ENCODE data around the gene ERC2. TPM values are rescaled to one million over a fixed set of nuclear protein-coding genes. Genes with fewer than 3 reads are reported as not detected.

The ERC2 gene
- total RNA-seq, 1 donor from 2014 or later: 0.99 TPM

GRCh38 chr3:56115698-56116097 is 352.6 kb downstream of the ERC2 start:
- H3K4me3 ChIP-seq: no peak overlapping the region
- DNase-seq: no peak
- intact Hi-C loops (cut with micrococcal nuclease): no loop called here
- H3K27me3 ChIP-seq (ENCODE audit: low read depth): no peaks in the 10 kb centered on the region
- TF ChIP-seq CTCF (IDR thresholded peaks at IDR 0.05; ENCODE audit: borderline replicate concordance): no peak
- peaks cover 21% of the 10 kb centered on the region for H3K9me3 ChIP-seq (replicated peaks)
- H3K4me1 ChIP-seq: no peaks in the 10 kb centered on the region
- H3K36me3 ChIP-seq: no peaks in the 10 kb centered on the region
- H3K27ac ChIP-seq (replicated peaks): no peak overlapping the region

DNA sequence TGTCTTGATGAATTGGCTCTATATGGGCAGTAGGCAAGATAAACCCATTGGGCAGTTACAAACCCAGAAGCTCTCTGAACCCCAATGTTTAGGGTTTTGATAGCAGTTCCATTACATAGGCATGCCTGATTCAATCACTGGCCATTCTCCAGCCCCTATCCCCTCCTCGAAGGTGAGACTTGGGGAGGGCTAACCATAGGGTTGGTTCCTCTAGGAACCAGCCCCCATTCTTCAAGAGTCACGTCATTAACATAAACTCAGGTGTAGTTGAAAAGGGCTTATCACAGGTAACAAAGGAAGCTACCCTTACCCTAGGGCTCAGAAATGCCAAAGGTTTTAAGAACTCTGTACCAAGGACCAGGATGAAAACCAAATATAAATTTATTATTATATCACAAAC is 353.1 kb downstream of the ERC2 start:
- Histone ChIP-seq H3K27me3 (ENCODE audit: low read depth) (no peaks in the 10 kb centered on the region), H3K27ac (replicated peaks) (no peak overlapping the region), H3K4me3 (no peak overlapping the region), H3K4me1 (no peaks in the 10 kb centered on the region), H3K36me3 (no peaks in the 10 kb centered on the region), H3K9me3 (replicated peaks) (peaks cover 21% of the 10 kb centered on the region)
- DNase-seq: no peak
- TF ChIP-seq CTCF (IDR thresholded peaks at IDR 0.05; ENCODE audit: borderline replicate concordance): no peak
- intact Hi-C loops (cut with micrococcal nuclease): no loop called here

GRCh38 chr3:56113908-56114307 is 354.4 kb downstream of the ERC2 start:
- DNase-seq: no peak
- Histone ChIP-seq H3K27me3 (ENCODE audit: low read depth) (no peaks in the 10 kb centered on the region), H3K36me3 (no peaks in the 10 kb centered on the region), H3K27ac (replicated peaks) (no peak overlapping the region), H3K9me3 (replicated peaks) (peaks cover 24% of the 10 kb centered on the region), H3K4me1 (no peaks in the 10 kb centered on the region), H3K4me3 (no peak overlapping the region)
- TF ChIP-seq CTCF (IDR thresholded peaks at IDR 0.05; ENCODE audit: borderline replicate concordance): no peak
- intact Hi-C loops (cut with micrococcal nuclease): no loop called here

DNA sequence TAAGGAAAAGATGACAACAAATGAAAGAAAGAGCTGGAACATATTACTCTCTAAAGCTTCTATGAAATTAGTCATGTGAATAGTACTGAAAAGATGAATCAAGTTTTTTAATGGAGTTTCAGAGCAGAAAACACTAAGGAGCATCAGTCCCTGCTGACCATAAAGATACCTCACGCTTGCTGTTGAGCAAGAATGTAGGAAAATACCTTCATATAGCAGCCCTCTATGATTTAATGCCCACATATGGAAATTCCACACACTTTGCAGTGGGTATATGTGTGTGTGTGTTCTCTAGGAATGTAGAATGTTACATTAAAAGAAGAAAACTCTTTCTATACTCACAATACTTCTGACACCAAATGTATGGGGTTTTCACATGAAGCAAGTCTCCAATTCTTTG is 355.0 kb downstream of the ERC2 start:
- H3K27me3 ChIP-seq (ENCODE audit: low read depth): no peaks in the 10 kb centered on the region
- H3K4me3 ChIP-seq: no peak overlapping the region
- H3K4me1 ChIP-seq: no peaks in the 10 kb centered on the region
- H3K9me3 ChIP-seq (replicated peaks): peaks cover 24% of the 10 kb centered on the region
- no peak overlapping the region for H3K27ac ChIP-seq (replicated peaks)
- no peak for TF ChIP-seq CTCF (IDR thresholded peaks at IDR 0.05; ENCODE audit: borderline replicate concordance)
- intact Hi-C loops (cut with micrococcal nuclease): no loop called here
- DNase-seq: no peak
- no peaks in the 10 kb centered on the region for H3K36me3 ChIP-seq

DNA sequence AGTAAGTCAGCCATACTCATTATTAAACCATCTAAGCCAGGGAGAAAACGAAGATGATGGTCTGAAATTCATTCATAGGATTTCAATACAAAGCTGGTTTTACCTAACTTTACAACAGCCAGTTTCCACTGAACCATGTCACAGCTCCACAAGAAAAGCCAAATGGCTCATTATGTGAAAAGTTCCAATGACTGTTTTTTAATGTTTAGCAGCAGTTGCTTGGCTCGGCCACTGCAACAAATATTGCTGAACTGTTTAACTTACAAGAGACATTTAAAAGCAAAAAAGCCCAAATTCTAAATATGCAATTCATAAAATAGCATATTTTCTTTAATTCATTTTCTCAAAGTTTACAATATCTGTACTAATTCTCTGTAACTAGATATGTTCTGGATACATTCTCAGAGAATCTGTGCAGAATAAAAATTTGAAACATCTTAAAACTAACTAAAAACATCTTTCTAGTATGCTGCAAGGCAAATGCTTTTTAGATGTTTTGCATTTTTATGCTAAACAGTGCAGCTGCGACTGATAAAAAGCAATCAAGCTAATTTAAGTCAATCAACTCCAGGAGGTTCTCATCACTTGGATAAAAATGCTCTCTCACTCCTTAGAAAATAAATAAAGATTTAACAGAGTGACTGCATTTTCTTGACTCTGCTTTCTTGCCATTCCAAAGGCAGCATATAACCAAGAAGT is 356.5 kb downstream of the ERC2 start:
- no peak for DNase-seq
- Histone ChIP-seq H3K9me3 (replicated peaks) (peaks cover 24% of the 10 kb centered on the region), H3K4me1 (no peaks in the 10 kb centered on the region), H3K27ac (replicated peaks) (no peak overlapping the region), H3K36me3 (no peaks in the 10 kb centered on the region), H3K4me3 (no peak overlapping the region), H3K27me3 (ENCODE audit: low read depth) (no peaks in the 10 kb centered on the region)
- intact Hi-C loops (cut with micrococcal nuclease): no loop called here
- TF ChIP-seq CTCF (IDR thresholded peaks at IDR 0.05; ENCODE audit: borderline replicate concordance): no peak
